Endothelial cell (in vitro differentiated cells): ENCODE results near the gene GLP2R. TPM values are rescaled to one million over a fixed set of nuclear protein-coding genes. Genes with fewer than 3 reads are reported as not detected.

Source experiments
- DNase-seq: peaks from one replicate; pipeline ENCODE4 v3.0.0; 2021; ENCODE audit warnings: low spot score
- H3K27ac Mint-ChIP-seq: one replicate; pipeline ENCODE4 v1.8.0; 2021; ENCODE audit warnings: mixed read lengths, inconsistent platforms; ENCODE audit not compliant: unreplicated experiment
- H3K27me3 Mint-ChIP-seq: one replicate; pipeline ENCODE4 v1.8.0; 2021; ENCODE audit warnings: mild to moderate bottlenecking, moderate library complexity, mixed read lengths, inconsistent platforms; ENCODE audit not compliant: unreplicated experiment
- H3K36me3 Mint-ChIP-seq: one replicate; pipeline ENCODE4 v1.8.0; 2021; ENCODE audit warnings: mild to moderate bottlenecking, low read depth, mixed read lengths, inconsistent platforms; ENCODE audit not compliant: unreplicated experiment
- H3K4me1 Mint-ChIP-seq: one replicate; pipeline ENCODE4 v1.8.0; 2021; ENCODE audit warnings: mild to moderate bottlenecking, mixed read lengths, inconsistent platforms; ENCODE audit not compliant: unreplicated experiment
- H3K4me3 Mint-ChIP-seq: one replicate; pipeline ENCODE4 v1.8.0; 2021; ENCODE audit warnings: mild to moderate bottlenecking, mixed read lengths, inconsistent platforms; ENCODE audit not compliant: unreplicated experiment
- H3K9me3 Mint-ChIP-seq: one replicate; pipeline ENCODE4 v1.8.0; 2021; ENCODE audit warnings: mixed read lengths, inconsistent platforms; ENCODE audit not compliant: unreplicated experiment
- total RNA-seq: library from RNA; stranded (reverse); fragmentation: NEBNext Ultra II Directional; extraction: Animal tissue kit (Norgen Biotek cat#: 25700); gene quantifications from one replicate; pipeline ENCODE4 v1.2.1, GENCODE V29; 2021; ENCODE audit not compliant: unreplicated experiment
- TF ChIP-seq, protein P1 (sequence below): fragments of 200-600 bp; sonication (generic); IDR thresholded peaks from one replicate; pipeline ENCODE4 v1.5.0; 2021; ENCODE audit warnings: antibody characterized with exemption; ENCODE audit not compliant: unreplicated experiment

GLP2R gene
- total RNA-seq, 1 donor from 2014 or later, result 0.15 TPM

DNA sequence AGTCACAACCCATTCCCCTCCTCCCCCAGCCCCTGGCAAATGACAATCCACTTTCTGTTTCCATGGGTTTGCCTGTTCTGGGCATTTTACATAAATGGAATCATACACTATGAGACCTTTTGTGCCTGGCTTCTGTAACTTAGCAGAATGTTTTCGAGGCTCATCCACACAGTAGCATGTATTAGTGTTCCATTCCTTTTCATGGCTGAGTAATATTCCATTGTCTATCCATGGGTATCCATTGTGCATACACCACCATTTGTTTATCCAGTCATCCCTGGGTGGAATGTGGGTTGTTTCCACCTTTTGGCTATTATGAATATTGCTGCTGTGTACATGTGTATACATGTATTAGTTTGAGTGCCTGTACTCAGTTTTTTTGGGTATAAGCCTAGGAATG lies 113.0 kb downstream of the GLP2R start:
- Mint-ChIP-seq H3K4me1 (no peaks in the 10 kb centered on the region), H3K27me3 (peaks cover 5% of the 10 kb centered on the region), H3K27ac (no peak overlapping the region), H3K9me3 (no peaks in the 10 kb centered on the region), H3K36me3 (no peaks in the 10 kb centered on the region), H3K4me3 (no peak overlapping the region)
- no peak for DNase-seq
- TF ChIP-seq, protein P1, sequence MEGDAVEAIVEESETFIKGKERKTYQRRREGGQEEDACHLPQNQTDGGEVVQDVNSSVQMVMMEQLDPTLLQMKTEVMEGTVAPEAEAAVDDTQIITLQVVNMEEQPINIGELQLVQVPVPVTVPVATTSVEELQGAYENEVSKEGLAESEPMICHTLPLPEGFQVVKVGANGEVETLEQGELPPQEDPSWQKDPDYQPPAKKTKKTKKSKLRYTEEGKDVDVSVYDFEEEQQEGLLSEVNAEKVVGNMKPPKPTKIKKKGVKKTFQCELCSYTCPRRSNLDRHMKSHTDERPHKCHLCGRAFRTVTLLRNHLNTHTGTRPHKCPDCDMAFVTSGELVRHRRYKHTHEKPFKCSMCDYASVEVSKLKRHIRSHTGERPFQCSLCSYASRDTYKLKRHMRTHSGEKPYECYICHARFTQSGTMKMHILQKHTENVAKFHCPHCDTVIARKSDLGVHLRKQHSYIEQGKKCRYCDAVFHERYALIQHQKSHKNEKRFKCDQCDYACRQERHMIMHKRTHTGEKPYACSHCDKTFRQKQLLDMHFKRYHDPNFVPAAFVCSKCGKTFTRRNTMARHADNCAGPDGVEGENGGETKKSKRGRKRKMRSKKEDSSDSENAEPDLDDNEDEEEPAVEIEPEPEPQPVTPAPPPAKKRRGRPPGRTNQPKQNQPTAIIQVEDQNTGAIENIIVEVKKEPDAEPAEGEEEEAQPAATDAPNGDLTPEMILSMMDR, result no peak

DNA sequence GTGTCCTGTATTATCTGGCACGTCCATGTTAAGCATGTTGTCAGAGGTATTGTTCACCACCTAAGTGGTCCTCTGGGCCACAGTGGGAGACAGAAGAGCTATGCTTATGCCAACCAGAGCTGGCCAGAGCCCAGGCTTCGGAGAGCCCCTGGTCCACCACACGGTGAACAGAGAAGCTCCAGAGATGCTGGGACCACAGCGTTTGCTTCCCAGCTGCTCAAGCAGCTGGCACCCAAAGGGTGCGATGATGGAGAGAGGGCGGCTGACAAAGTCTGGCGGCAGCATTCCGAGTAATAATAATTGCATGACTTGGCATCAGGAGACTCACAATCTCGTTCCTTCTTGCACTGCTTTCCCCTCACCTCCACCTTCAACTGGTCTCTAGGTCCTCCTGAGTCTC lies 115.1 kb downstream of the GLP2R start:
- Mint-ChIP-seq H3K27me3 (peaks cover 4% of the 10 kb centered on the region), H3K4me1 (no peaks in the 10 kb centered on the region), H3K36me3 (no peaks in the 10 kb centered on the region), H3K9me3 (no peaks in the 10 kb centered on the region), H3K27ac (no peak overlapping the region), H3K4me3 (no peak overlapping the region)
- TF ChIP-seq, protein P1, result no peak
- no peak for DNase-seq

DNA sequence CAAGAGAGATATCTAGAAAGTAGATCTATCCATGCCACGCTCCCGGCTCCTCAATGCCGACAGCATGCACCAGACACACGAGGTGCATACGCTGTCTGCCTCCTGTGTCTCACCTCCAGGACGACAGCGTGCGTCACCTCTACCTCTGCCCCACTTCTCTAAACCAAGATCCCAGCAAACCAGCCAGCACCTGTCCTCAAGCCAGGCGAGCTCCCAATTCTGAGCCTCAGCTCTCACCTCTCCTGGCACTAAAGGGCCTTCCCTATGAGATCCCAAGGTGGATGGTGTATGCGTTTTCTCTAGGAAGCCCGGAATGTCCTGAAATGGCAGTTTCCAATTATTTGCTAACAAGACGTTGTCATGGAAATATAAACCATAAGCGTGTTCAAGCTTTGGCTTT lies 115.6 kb downstream of the GLP2R start:
- Mint-ChIP-seq H3K4me1 (no peaks in the 10 kb centered on the region), H3K9me3 (no peaks in the 10 kb centered on the region), H3K27me3 (peaks cover 4% of the 10 kb centered on the region), H3K27ac (no peak overlapping the region), H3K36me3 (no peaks in the 10 kb centered on the region), H3K4me3 (no peak overlapping the region)
- TF ChIP-seq, protein P1, result no peak
- DNase-seq, result no peak

Other genes starting within 250 kb of the GLP2R start
- not detected for gene CFAP52, start 249.3 kb upstream of the GLP2R start, total RNA-seq
- 0.90 TPM for gene USP43, start 180.4 kb upstream of the GLP2R start, total RNA-seq
- gene DHRS7C, start 34.3 kb upstream of the GLP2R start, total RNA-seq, result 0.31 TPM
- not detected for gene GSG1L2, start 3.8 kb upstream of the GLP2R start, total RNA-seq
- gene RCVRN, start 79.3 kb downstream of the GLP2R start, total RNA-seq, result not detected